Measurements from ENCODE around the gene SPATS2L.

SPATS2L gene

DNA sequence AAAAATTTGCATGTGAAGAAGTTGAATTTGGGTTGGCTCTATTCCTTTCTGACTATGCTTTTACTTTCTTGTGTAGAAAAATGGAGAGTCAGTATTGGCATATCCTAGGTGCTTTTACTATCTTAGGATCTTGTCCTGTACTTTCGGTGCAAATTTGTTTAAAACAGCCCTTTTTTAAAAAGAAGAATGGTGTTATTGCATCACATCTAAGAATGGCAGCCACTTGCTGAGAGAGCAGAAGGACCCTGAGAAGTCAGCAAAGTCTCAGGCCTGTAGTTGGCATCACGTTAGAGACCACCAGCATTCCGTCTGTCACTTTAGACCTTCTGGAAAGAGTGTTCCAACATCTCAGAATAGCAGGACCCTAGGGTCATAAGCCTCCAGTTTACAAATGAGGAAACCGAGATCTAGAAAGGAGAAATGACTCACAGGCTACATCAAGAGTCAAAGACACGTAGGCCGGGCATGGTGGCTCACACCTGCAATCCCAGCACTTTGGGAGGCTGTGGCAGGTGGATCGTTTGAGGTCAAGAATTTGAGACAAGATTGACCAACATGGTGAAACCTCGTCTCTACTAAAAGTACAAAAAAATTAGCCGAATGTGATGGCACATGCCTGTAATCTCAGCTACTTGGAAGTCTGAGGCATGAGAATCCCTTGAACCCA lies 42.5 kb downstream of the SPATS2L start:
- DNase-seq (ENCODE audit: low read depth in 2 of 2): no peak

DNA sequence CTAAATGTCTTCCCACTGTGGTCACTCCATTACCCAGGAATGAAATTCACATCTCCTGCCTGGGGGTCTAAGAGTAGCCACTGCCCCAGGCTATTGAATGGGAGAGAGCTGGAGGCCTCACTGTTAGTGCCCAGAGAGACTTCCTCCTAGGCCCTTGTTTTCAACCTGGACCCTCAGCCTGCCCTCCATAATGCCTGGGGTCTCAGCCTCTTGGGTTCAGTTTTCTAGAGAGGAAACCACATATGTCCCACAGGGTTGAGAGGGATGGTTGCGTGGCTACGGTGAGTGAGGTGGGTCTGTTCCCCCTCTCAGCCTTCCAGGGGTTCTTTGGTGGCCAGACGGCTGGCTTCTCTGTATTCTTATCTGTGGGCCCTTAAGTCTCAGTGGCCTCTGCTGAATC lies 43.4 kb downstream of the SPATS2L start:
- DNase-seq (ENCODE audit: low read depth in 2 of 2): no peak

DNA sequence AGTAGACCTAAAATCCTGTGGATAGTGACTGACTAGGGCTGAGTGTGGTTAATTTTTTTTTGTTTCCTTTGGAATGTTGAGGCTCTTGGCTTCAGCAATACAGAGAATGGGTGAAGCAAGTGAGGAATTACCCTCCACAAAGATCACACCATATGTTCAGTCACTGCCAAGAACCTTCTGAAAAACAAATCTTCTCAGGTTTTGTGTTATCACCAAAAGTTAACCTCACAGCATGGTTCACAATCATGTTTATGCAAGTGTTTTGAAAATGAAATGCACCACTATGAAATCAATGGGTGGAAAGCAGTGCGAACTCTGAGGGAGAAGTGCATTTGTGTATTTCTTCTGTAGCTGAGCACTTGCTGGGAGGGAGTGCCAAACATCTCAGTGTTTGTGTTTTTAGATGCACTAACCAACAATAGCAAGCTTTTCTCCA lies 44.4 kb downstream of the SPATS2L start:
- DNase-seq (ENCODE audit: low read depth in 2 of 2): no peak

DNA sequence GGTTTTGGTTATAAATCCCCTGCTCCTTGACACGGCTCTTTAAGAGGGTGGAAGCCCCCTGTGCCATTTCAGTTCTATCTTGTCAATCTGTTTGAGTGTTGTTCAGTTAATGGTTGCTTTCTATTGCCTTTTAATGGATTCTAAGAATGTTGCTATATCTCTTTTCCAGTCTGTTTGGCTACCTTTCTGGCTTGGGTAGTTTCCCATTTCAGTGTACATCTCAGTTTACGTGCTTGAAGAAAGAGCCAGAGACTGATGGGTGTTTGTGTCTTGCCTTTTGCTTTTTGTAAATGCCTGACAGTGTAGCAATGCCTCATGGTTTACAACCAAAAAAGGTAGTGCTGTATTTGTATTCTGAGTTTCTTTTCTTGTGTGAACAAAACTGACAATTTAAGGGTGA lies 45.3 kb downstream of the SPATS2L start:
- DNase-seq (ENCODE audit: low read depth in 2 of 2): no peak

DNA sequence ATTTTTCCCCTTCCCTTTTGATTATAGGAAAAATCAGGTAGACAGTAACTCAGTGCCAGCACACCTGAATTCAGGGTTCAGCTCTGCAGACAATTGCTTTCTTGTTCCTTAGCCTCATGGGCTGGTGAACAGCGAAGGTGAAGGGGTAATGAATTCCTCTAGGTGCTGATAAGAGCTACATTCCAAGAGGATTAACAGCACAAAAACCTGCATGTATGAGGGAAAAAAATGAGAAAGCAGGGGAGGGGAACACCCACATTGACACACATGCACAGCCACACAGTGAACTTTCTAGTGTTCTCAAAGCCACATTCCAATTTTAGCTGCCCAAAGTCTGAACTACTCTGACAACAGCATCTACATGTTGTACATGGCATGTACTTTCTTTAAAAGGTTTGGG lies 46.1 kb downstream of the SPATS2L start:
- no peak for DNase-seq (ENCODE audit: low read depth in 2 of 2)

DNA sequence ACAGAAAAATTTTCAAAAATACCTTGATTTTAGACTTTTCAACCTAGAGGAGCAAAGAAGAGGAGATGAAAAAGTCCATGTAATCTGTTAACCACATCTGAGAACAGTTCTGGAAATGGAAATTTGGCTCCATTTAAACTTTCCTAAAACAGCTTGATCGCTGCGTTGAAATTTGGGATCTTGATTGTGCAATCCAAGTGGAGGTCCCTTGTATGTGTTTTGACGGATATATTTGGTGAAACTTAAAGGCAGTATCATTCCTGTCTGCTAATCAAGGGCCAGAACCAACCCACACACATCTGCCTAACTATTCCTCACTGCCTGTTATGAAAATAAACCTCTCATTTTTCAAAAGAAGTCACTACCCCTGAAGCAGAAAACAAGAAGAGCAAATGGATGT lies 46.6 kb downstream of the SPATS2L start:
- DNase-seq (ENCODE audit: low read depth in 2 of 2): no peak

DNA sequence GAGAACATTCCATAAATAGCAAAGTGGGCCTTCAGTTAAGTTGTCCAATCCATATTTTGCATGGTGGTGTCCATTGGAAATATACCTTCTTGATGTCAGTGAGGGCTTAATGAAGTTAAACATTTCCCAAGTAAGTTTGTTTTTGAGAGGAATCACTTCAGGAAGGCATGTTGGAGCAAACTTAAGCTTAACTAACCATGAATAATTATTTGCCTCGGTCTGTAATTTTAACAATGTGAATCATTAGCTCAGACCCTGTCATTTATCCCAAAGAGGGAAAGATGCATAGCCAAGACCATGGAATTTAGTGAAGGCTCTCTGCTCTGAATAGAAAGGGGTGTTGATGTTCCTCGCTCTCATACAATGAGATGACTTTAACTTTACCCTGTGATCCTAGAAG lies 47.4 kb downstream of the SPATS2L start:
- DNase-seq (ENCODE audit: low read depth in 2 of 2): no peak

DNA sequence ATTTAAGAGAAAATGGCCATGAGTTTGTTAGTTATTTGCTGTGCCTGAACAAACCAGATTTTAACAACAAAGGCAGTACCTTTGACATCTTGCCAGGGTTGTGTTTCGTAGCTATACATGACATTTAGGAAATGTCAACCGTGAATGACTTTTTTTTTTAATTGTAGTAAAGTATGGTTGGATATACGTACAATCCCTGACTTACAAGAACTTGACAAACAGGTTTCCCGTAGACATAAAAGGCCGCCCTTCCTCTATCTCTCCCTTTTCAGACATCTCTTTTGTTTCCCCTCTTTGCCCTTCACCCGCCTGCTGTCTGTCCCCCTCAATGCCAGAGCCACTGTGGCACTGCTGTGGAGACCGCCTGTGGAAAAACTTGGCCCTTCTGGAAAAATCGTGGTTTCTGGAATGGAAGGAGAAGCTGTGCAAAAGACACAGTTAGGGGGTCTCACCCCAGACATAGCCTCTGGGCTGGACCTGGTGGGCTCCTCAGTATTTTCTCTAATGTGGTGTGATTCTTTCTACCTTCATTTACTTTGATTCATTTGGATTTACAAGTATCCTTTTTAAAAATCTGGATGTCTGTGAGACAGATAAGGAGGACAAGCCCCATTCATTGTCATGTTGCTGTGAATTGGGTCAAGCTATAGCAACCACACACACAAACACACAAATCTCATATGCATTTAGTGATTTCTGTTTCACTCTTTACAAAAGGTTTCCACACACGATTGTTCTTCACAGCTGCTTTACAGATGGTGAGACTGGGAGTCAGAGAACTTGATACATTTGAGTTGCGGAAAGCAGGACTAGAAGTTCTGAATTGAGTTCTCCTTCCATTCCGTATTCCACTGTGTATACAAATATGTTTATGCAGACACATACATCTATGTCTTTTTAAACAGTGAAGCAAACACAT lies 48.6 kb downstream of the SPATS2L start:
- no peak for DNase-seq (ENCODE audit: low read depth in 2 of 2)

DNA sequence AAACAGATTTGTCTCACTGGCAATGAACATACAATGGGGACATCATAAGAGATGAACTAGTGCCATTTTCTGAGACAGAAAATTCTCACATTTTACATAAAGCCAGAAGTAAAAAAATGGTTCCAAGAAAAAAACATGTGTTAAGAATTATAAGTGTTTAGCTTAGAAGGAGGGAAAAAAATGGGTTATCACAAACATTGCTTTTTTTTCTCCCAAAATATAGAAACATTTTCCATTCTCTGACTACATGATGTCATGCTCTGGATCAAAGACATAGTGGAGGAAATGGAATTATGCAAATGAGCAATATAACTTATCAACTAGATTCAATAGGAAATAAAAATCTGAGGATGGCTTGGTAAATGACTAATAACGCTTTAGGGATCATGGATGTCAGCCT lies 49.8 kb downstream of the SPATS2L start:
- no peak for DNase-seq (ENCODE audit: low read depth in 2 of 2)

DNA sequence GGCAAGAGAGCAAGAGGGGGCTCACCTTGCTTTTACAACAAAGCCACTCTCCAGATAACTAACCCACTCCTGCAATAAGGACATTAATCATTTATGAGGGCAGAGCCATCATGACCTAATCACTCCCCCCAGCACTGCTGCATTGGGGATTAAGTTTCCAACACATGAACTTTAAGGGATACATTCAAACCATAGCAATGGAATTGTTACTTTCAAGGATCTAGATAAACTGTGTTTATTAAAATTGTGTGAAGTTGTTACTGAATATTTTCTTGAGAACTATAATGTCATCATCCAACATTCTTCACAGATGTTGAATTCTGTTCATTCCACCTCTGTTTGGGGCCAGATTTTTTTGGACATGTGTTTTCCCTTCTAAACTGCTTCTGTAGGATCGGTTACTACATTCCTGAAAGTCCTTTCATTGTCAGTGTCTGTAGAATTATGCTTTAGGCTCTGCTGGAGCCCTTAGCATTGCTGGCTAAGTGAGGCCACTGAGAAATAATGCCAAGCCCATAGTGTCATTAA lies 50.4 kb downstream of the SPATS2L start:
- no peak for DNase-seq (ENCODE audit: low read depth in 2 of 2)

DNA sequence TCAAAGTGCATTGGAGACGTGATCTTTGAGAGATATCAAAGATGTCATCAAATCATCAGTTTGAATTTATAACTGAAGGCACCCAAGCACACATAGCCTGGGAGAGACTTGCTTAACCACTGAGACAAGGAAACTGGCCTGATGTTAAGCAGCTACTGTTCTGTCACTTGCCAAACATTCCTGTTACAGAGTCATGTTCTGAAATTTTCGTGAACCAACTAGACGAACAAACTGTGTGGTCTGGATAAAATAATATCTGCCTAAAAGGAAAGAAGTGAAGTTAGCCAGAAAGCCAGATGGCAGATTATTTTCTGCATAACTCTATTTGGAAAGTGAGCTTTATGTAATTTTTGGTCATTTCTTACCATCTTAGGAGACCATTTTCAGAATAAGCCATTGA lies 51.4 kb downstream of the SPATS2L start:
- DNase-seq (ENCODE audit: low read depth in 2 of 2): no peak

DNA sequence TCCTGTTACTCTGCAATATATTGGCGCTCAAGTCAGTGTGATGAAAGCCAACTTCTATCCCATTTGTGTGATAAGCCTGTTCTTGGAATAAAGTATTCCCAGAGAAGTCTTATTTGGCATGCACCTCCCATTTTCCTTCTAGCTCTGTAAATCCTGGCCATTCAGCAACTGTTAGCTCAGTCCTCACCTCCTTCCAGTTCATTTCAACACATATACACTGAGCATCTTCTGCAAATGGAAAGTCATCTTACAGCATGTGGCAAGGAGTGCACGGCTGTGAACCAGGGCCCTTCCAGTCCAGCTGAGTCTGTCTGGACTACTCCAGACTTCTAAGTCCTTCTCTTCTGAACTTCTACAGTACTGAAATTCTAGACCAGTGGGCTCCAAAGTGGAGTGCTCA lies 53.1 kb downstream of the SPATS2L start:
- no peak for DNase-seq (ENCODE audit: low read depth in 2 of 2)

DNA sequence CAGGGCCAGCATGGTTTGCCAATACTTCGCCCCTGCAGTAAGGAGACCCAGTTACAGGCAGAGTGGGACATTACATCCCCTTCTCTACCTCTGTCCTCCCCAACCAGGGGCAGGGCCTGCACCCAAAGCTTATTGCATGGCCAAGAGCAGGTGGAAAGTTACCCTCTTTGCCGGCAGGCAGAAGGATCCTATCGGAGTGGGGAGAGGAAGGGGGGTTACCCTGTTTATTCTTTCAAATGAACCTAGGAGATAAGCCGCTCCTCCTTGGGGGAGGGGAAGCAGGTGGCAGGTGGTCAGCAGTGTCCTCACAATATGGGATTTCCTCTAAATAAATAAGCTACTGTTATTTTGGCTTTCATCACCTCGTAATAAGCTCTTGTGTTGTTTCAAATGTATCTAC lies 53.9 kb downstream of the SPATS2L start:
- no peak for DNase-seq (ENCODE audit: low read depth in 2 of 2)

DNA sequence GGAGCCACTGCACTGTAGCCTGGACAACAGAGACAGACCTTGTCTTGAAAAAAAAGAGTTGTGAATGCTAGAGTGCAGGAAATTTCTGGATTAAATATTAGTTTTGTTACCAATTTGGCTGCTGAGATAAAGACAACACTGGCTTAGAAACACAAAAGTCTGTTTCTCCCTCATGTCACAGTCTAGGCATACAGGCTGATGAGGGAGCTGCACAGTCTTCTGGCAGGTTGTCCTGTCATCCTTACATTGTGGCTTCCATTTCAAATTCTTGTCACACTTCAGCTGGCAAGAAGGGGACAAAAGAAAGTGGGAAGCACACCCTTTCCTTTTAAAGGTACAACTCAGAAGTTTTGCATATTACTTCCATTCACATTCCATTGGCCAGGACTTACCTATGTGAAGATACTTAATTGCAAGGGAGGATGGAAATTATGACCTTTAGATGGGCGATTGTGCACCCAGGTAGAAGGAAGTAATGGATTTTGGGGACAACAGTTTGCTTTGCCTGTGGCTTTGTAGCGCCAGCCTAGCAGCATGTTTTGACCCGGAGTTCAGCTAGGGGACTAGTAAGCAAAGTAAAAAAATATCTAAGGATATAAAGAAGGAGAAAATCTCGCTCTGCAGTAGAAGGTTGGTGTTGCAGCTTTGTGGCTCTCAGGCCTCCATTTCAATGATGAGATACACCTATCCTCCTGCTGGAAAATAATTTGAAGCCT lies 55.9 kb downstream of the SPATS2L start:
- DNase-seq (ENCODE audit: low read depth in 2 of 2): no peak

DNA sequence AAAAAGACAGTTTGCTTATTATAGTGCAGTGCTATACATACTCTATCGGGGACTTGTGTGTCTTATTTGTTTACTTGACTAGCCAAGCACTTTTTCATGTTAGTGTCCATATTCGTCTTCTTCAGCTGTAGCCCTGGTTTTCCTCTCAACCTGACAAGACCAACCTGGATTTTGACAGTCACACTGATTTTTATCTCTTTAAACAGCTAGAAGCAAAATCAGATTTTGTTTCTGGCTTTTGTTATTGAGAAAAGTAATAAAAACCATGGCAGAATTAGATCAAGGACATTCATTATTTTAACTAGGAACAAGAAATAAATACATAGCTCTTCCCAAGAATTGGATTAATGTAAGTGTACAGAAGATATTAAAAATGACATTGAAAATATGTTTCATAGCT lies 56.8 kb downstream of the SPATS2L start:
- no peak for DNase-seq (ENCODE audit: low read depth in 2 of 2)

DNA sequence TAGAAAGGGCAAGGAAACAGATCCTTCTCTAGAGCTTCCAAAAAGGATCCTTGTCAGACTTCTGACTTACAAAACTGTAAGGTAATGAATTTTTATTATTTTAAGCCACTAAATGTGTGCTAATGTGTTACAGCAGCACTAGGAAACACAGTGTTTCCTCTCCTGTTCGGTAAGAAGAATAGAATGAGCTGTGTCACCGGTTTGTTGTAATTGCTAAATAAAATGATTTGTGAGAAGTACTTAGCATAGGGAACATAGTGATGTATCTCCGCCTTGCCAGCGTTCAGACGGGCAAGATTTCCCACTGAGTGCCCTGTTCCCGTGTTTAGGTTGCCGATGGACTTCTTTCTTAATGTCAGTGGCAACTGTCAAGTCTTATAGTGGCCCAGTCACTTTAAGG lies 57.6 kb downstream of the SPATS2L start:
- DNase-seq (ENCODE audit: low read depth in 2 of 2): no peak

DNA sequence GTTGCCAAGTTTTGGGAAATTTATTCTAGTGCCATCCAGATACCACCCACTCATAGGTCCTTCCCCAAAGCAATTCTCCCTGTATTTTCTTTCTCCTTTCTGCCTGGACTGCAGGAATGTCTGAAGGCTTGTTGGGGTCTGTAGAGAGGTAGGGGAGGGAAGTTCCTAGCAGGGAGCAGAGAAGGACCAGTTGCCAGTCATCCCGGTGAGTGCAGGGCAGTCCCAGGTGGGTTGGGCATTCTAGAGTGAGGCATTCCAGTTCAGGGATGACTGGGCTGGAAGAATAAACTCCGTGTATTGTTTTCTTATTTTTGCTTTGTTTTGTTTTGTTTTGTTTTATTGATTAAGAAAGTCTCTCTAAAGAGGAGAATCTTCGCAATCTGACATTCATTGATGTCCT lies 58.1 kb downstream of the SPATS2L start:
- DNase-seq (ENCODE audit: low read depth in 2 of 2): no peak

DNA sequence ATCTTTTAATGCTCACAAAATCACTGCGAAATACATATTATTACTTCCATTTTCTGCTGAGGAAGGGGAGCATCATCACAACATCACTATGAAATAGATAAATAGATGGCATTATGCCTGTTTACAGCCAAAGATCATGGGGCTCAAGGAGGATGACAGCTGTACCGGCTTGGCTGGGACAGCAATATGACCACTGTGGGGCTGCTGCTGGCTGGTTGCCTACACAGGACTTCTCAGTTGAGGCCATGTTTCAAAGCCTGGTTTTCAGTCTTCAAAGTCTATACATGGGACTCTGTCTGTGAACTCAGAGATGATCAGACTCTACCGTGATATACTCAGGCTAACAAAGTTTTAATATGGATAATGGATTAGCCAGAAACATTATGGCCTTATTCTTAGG lies 58.7 kb downstream of the SPATS2L start:
- DNase-seq (ENCODE audit: low read depth in 2 of 2): no peak

DNA sequence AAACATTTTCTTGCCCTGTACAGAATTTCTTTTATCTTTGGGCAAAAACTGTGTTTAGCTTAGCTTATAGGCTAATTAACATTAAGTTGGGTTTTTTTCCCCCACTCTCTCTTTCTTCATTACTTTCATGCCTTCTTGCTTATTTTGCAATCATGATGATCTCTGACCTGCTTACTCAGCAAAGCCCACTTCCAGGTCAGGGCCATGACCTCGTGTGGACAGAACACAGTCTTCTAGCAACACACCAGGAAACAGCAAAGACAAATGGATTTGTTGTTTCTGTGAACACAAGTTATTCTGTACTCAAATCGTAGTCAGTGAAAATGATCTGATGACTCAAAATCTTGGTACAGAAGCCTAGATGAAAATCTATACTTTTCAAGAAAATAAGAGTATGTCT lies 60.7 kb downstream of the SPATS2L start:
- DNase-seq (ENCODE audit: low read depth in 2 of 2): no peak

DNA sequence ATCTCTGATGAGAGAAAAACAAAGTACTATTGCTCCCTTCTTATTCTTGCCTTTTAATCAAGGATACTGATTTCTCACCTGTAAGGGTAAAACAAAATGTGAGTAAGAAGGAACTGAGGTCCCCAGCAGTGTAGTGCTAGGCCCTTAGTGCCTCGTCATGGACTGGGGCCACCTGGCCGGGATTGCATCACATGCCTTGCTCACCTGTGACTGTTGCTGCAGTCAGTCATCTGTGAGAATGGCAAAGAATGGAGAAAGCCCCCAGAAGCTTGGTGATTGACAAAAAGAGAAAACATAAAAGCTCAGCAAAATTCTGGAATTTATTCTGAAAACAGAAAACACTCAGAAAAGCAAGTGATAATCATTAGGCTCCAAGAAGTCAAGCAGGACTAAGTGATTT lies 63.4 kb downstream of the SPATS2L start:
- no peak for DNase-seq (ENCODE audit: low read depth in 2 of 2)

DNA sequence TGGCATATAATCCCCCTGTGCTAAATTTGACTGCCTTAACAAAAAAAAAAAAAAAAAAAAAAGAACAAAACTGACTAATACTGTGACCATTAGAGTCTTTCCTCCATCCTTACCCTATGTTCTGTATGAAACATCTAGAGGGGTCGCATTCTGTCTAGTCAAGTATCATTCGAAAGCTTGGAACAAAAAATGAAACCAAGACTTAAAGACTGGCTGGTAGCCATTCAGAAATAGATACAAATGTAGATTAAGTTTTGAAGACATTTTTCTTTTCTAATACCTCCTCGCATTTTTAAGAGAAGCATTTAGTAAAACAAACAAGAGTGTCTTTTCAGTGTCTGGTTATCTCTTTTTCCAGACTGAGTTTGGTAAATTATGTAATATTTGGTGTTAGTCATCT lies 66.7 kb downstream of the SPATS2L start:
- DNase-seq (ENCODE audit: low read depth in 2 of 2): no peak

DNA sequence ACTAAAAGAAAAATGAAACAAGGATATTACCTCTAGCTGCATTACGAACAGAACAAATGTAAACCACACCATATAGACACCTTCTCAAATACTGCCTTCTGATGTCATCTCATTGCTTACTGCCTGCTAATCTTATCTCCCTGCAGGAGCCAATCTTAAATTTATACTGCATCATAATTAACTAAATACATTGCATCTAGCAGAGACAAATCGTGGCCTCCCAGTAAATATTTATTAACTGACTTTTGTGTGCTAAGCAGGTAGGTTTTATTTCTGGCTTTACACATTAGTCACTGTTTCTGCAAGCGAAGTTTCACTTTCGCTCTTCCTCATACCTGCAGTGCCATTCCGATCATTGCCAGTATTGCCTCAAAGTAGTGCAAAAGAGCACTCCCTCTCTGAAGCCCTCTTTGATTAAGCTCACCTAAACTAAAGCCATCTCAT lies 67.5 kb downstream of the SPATS2L start:
- no peak for DNase-seq (ENCODE audit: low read depth in 2 of 2)

Data from stimulated activated CD8-positive, alpha-beta memory T cell treated with anti-CD3 and anti-CD28 coated beads, Interleukin-7, amount 100 ng/mL, for 1 hour (primary cell).